Posterior vena cava (tissue), 2 donors: ENCODE measurements around the gene MYL12A. TPM values are rescaled to one million over a fixed set of nuclear protein-coding genes. Genes with fewer than 3 reads are reported as not detected.
"Not testable (repeated sequence)": the region's sequence is repeated elsewhere in the genome, so short reads cannot be mapped to it uniquely, and the experiment has no call there.

ENCODE experiments used
- DNase-seq: peaks from one replicate; pipeline ENCODE4 v3.0.0-alpha.2; 2020; ENCODE audit warnings: low spot score
- intact Hi-C, 2 donors: fragments of 100-400 bp; cut with DNase I; formaldehyde crosslinking; loops; one replicate each; pipeline versions ENCODE4 v1.14.1 to v1.14.2; 2022 to 2023
- total RNA-seq, 2 donors: library from RNA; stranded (reverse); fragmentation: NEBNext Ultra II Directional; extraction: Animal tissue kit (Norgen Biotek cat#: 25700); gene quantifications; one replicate each; pipeline ENCODE4 v1.2.1, GENCODE V29; 2021
- donor health status: DM: yes; HTN: yes; CAD: no.
- donor health status: DM: yes; HTN: yes; CAD: no.

Gene MYL12A
- total RNA-seq, 2 donors from 2014 or later, result 331 to 410 TPM

- DNase-seq, result no peak
- intact Hi-C loops, result loop anchor here in 1 of 2 donors (10.0 kb wide), 1 partner anchor 329 kb away; no protein-coding TSS in a partner anchor
These were observed 18.5 kb downstream of the MYL12A start for GRCh38 chr18:3266062-3266608.

- intact Hi-C loops, result loop anchor here in 1 of 2 donors (10.0 kb wide), 1 partner anchor 326 kb away; no protein-coding TSS in a partner anchor
- no peak for DNase-seq
These were observed 20.7 kb downstream of the MYL12A start for GRCh38 chr18:3268306-3268705.

GRCh38 chr18:3269241-3269913, 21.8 kb downstream of the MYL12A start:
- intact Hi-C loops, result loop anchor here in 1 of 2 donors (10.0 kb wide), 1 partner anchor 325 kb away; no protein-coding TSS in a partner anchor
- no peak for DNase-seq

- no peak for DNase-seq
- intact Hi-C loops, result loop anchor here in 1 of 2 donors (10.0 kb wide), 1 partner anchor 325 kb away; no protein-coding TSS in a partner anchor
These were observed 22.3 kb downstream of the MYL12A start for GRCh38 chr18:3269914-3270299.

GRCh38 chr18:3273042-3273441, 25.4 kb downstream of the MYL12A start:
- intact Hi-C loops, result no loop called here
- no peak for DNase-seq

- DNase-seq, intact Hi-C loops: not testable (repeated sequence)
These were observed 30.1 kb downstream of the MYL12A start for GRCh38 chr18:3277643-3278213.

GRCh38 chr18:3279201-3280185, 31.9 kb downstream of the MYL12A start:
- intact Hi-C loops, result loop anchor here (2.0 to 10.0 kb wide), 3 partner anchors 305 to 383 kb away; no protein-coding TSS in a partner anchor
- no peak for DNase-seq

GRCh38 chr18:3281456-3282400, 34.1 kb downstream of the MYL12A start:
- DNase-seq, result no peak
- intact Hi-C loops, result loop anchor here (1.0 to 10.0 kb wide), 4 partner anchors 303 to 385 kb away; no protein-coding TSS in a partner anchor

GRCh38 chr18:3283253-3283863, 35.8 kb downstream of the MYL12A start:
- no peak for DNase-seq
- intact Hi-C loops, result loop anchor here (10.0 kb wide), 2 partner anchors 301 to 311 kb away; no protein-coding TSS in a partner anchor

GRCh38 chr18:3283908-3284307, 36.3 kb downstream of the MYL12A start:
- no peak for DNase-seq
- intact Hi-C loops, result loop anchor here (10.0 kb wide), 2 partner anchors 301 to 311 kb away; no protein-coding TSS in a partner anchor

- intact Hi-C loops, result loop anchor here (10.0 kb wide), 2 partner anchors 300 to 310 kb away; no protein-coding TSS in a partner anchor
- no peak for DNase-seq
These were observed 36.9 kb downstream of the MYL12A start for GRCh38 chr18:3284501-3284900.

- DNase-seq, result no peak
- intact Hi-C loops, result loop anchor here (10.0 kb wide), 2 partner anchors 299 to 309 kb away; no protein-coding TSS in a partner anchor
These were observed 38.6 kb downstream of the MYL12A start for GRCh38 chr18:3286159-3286558.

- intact Hi-C loops, result no loop called here
- no peak for DNase-seq
These were observed 45.8 kb downstream of the MYL12A start for GRCh38 chr18:3293196-3293951.

GRCh38 chr18:3294435-3295080, 47.0 kb downstream of the MYL12A start:
- DNase-seq, result no peak
- intact Hi-C loops, result no loop called here

GRCh38 chr18:3297025-3297984, 49.7 kb downstream of the MYL12A start:
- intact Hi-C loops, result no loop called here
- DNase-seq, result peak; percentile 94
